Endothelial cell of umbilical vein (primary cell): ENCODE measurements around the gene KCNJ12. TPM values are rescaled to one million over a fixed set of nuclear protein-coding genes. Genes with fewer than 3 reads are reported as not detected.

Experiments
- BruUV-seq: library from RNA; stranded (reverse); fragments of 400-500 nt; replicated peaks from 2 replicates; lab custom pipeline; 2021; lab: Mats Ljungman, UMichigan
- CTCF ChIA-PET: fragments of 300-600, 350-600 bp; sonication (Branson Sonifier 250); formaldehyde crosslinking; loops from one replicate; lab custom pipeline; 2021; ENCODE audit warnings: antibody characterized with exemption, inconsistent platforms; lab: Charles Lee
- POLR2A ChIA-PET: fragments of 300-600, 350-600 bp; sonication (Branson Sonifier 250); formaldehyde crosslinking; loops from one replicate; lab custom pipeline; 2021; ENCODE audit warnings: antibody characterized with exemption, inconsistent platforms; lab: Charles Lee
- DNase-seq: peaks from one replicate; pipeline ENCODE4 v3.0.0-alpha.2; 2011; ENCODE audit warnings: low read depth, low spot score
- FAIRE-seq: peaks from 2 replicates; lab custom pipeline; 2011; peaks lifted over from hg19 to GRCh38; lab: Jason Lieb, UNC
- H2AFZ ChIP-seq: 2 replicates; pipeline ENCODE4 v1.6.0; 2012; ENCODE audit warnings: low read depth, low read length, control low read depth, inconsistent platforms
- H3K27ac ChIP-seq: 2 replicates; pipeline ENCODE4 v1.5.1; 2011; ENCODE audit warnings: low read depth, mild to moderate bottlenecking, control low read depth, low read length, moderate library complexity; ENCODE audit not compliant: insufficient read depth
- H3K27me3 ChIP-seq, 2 experiments: 2 replicates each; pipeline versions ENCODE4 v1.6.0 to v1.6.1; 2011; ENCODE audit warnings: low read length in 2 of 2, mixed read lengths in 1 of 2; ENCODE audit not compliant: control insufficient read depth in 2 of 2, insufficient read depth in 2 of 2
- H3K36me3 ChIP-seq, 2 experiments: 2 replicates in 1 of 2; 3 replicates in 1 of 2; pipeline ENCODE4 v1.5.1; 2011; ENCODE audit warnings: low read length in 2 of 2, mild to moderate bottlenecking in 1 of 2, moderate library complexity in 1 of 2; ENCODE audit not compliant: control insufficient read depth in 2 of 2, insufficient read depth in 2 of 2; ENCODE audit errors: extremely low read depth in 1 of 2
- H3K4me1 ChIP-seq: 3 replicates; pipeline ENCODE4 v1.5.1; 2011; ENCODE audit warnings: mild to moderate bottlenecking, low read length; ENCODE audit not compliant: control insufficient read depth, insufficient read depth; ENCODE audit errors: extremely low read depth
- H3K4me2 ChIP-seq: 2 replicates; pipeline ENCODE4 v1.6.1; 2011; ENCODE audit warnings: low read length, control low read depth, mixed read lengths; ENCODE audit not compliant: insufficient read depth
- H3K4me3 ChIP-seq, 3 experiments: fragments of 200-600 bp in 1 of 3; sonication (generic), shearing (Covaris generic) in 1 of 3; replicated peaks in 1 of 3; 2 replicates each; pipeline ENCODE4 v1.5.1; 2011 to 2016; ENCODE audit warnings: control low read depth in 3 of 3, low read length in 3 of 3, mild to moderate bottlenecking in 2 of 3, inconsistent platforms in 1 of 3, low read depth in 1 of 3, moderate library complexity in 1 of 3; ENCODE audit not compliant: insufficient read depth in 1 of 3
- H3K79me2 ChIP-seq: 2 replicates; pipeline ENCODE4 v1.6.0; 2012; ENCODE audit warnings: low read length, inconsistent platforms; ENCODE audit not compliant: control insufficient read depth, insufficient read depth
- H3K9ac ChIP-seq: replicated peaks from 2 replicates; pipeline ENCODE3; 2011; ENCODE audit warnings: low read length, control low read depth; ENCODE audit not compliant: insufficient read depth; ENCODE audit errors: extremely low read depth
- H3K9me1 ChIP-seq: replicated peaks from 3 replicates; pipeline ENCODE4 v1.6.0; 2011; ENCODE audit warnings: mild to moderate bottlenecking, low read length; ENCODE audit not compliant: control insufficient read depth, insufficient read depth; ENCODE audit errors: extremely low read depth
- H3K9me3 ChIP-seq: replicated peaks from 2 replicates; pipeline ENCODE4 v1.5.1; 2012; ENCODE audit warnings: low read length, inconsistent platforms; ENCODE audit not compliant: control insufficient read depth, insufficient read depth
- H4K20me1 ChIP-seq: replicated peaks from 2 replicates; pipeline ENCODE3; 2011; ENCODE audit warnings: mild to moderate bottlenecking, low read length; ENCODE audit not compliant: control insufficient read depth, insufficient read depth; ENCODE audit errors: extremely low read depth
- CTCF ChIP-seq, 2 donors: IDR thresholded peaks; 1 replicate in 1 of 2; 2 replicates in 1 of 2; pipeline ENCODE4 v1.5.1; 2011; ENCODE audit warnings: low read length in 2 of 2, mild to moderate bottlenecking in 2 of 2, moderate library complexity in 2 of 2, control low read depth in 1 of 2, inconsistent platforms in 1 of 2, low read depth in 1 of 2; ENCODE audit not compliant: insufficient read depth in 1 of 2; ENCODE audit errors: extremely low read depth in 1 of 2
- EZH2 ChIP-seq: IDR thresholded peaks from 2 replicates; pipeline ENCODE4 v1.6.1; 2012; ENCODE audit warnings: borderline replicate concordance, low read depth, mild to moderate bottlenecking, moderate library complexity, low read length, inconsistent platforms; ENCODE audit not compliant: severe bottlenecking
- FOS ChIP-seq: IDR thresholded peaks from 2 replicates; pipeline ENCODE4 v1.6.1; 2011; ENCODE audit warnings: mild to moderate bottlenecking, low read length, moderate library complexity, borderline replicate concordance; ENCODE audit not compliant: insufficient read depth
- GATA2 ChIP-seq: IDR thresholded peaks from 2 replicates; pipeline ENCODE4 v1.7.0; 2011; ENCODE audit warnings: low read depth, mild to moderate bottlenecking, moderate library complexity, mixed read lengths, low read length; ENCODE audit not compliant: insufficient read length, insufficient read depth
- JUN ChIP-seq: IDR thresholded peaks from 2 replicates; pipeline ENCODE4 v1.6.1; 2011; ENCODE audit warnings: borderline replicate concordance, low read depth; ENCODE audit not compliant: insufficient read length, insufficient read depth
- MAX ChIP-seq: IDR thresholded peaks from 2 replicates; pipeline ENCODE4 v1.6.1; 2011; ENCODE audit not compliant: insufficient read depth, insufficient read length
- MYC ChIP-seq: IDR thresholded peaks from one replicate; pipeline ENCODE4 v1.6.1; 2011; ENCODE audit warnings: mild to moderate bottlenecking, low read depth, low read length
- POLR2A ChIP-seq: IDR thresholded peaks from 2 replicates; pipeline ENCODE4 v1.6.1; 2012; ENCODE audit warnings: low read depth, mild to moderate bottlenecking, control low read depth, low read length
- dilution Hi-C: fragments of 300-500 bp; cut with MboI; formaldehyde crosslinking; loops from one replicate; pipeline ENCODE4 v1.15.0; 2019; ENCODE audit warnings: low sequenced_read_pairs; ENCODE audit not compliant: extremely low pct_ligation_motif_present
- intact Hi-C: fragments of 100-400 bp; cut with micrococcal nuclease; formaldehyde crosslinking; loops from one replicate; pipeline ENCODE4 v1.10.0; 2022
- polyA plus RNA-seq, 4 experiments: library from polyadenylated mRNA; depleted of rRNA in 3 of 4; stranded (reverse) in 3 of 4; unstranded in 1 of 4; fragments of >200 nt; gene quantifications; 2 replicates each; pipeline versions ENCODE4 v1.2.1 to v1.2.3, GENCODE V29; 2011 to 2012; ENCODE audit warnings: missing spikeins in 1 of 4
- total RNA-seq: library from RNA; stranded (reverse); gene quantifications from 2 replicates; pipeline ENCODE4 v1.2.3, GENCODE V29; 2021

Gene KCNJ12
- total and polyA plus RNA-seq, 2 donors (not counting 3 experiments of a cell fraction or from before 2014, with no cell fraction given): 0.19 to 0.44 TPM

GRCh38 chr17:21392266-21392665 is 16.1 kb downstream of the KCNJ12 start:
- no peak for FAIRE-seq
- TF ChIP-seq MAX: no peak
- TF ChIP-seq EZH2: no peak
- no peak for TF ChIP-seq FOS
- no peak for TF ChIP-seq POLR2A
- TF ChIP-seq CTCF (IDR thresholded peaks at IDR 0.05; ENCODE audit: extremely low read depth in 1 of 2, insufficient read depth in 1 of 2, low read depth in 1 of 2, low read length in 2 of 2): no peak
- TF ChIP-seq MYC: no peak
- TF ChIP-seq GATA2: no peak
- no peak for TF ChIP-seq JUN
- no TSS peak for BruUV-seq
- no peak overlapping the region for H2AFZ ChIP-seq
- H3K9me1 ChIP-seq: no peaks in the 10 kb centered on the region
- no peaks in the 10 kb centered on the region for H4K20me1 ChIP-seq
- H3K4me1 ChIP-seq: no peaks in the 10 kb centered on the region
- dilution Hi-C loops (no loop called here), intact Hi-C loops (no loop called here)
- no peak overlapping the region for H3K4me2 ChIP-seq
- H3K9me3 ChIP-seq: no peaks in the 10 kb centered on the region
- DNase-seq: no peak
- ChIA-PET POLR2A (no interaction called here), CTCF (no interaction called here)
- H3K36me3 ChIP-seq: no peaks in the 10 kb centered on the region
- H3K4me3 ChIP-seq: no peak overlapping the region
- H3K27me3 ChIP-seq: no peaks in the 10 kb centered on the region
- H3K9ac ChIP-seq: no peak overlapping the region
- no peak overlapping the region for H3K27ac ChIP-seq
- H3K79me2 ChIP-seq: no peaks in the 10 kb centered on the region
